ENCODE measurements around the gene SLX4. TPM values are rescaled to one million over a fixed set of nuclear protein-coding genes. Genes with fewer than 3 reads are reported as not detected.

Gene SLX4
- total RNA-seq, 1 experiment from 2014 or later, result 15.5 TPM

GRCh38 chr16:3564889-3565141, 46.6 kb downstream of the SLX4 start:
- POLR2A ChIA-PET, result no interaction called here
- CTCF ChIA-PET, result no interaction called here
- Histone ChIP-seq H3K27me3 (ENCODE audit: control insufficient read depth, insufficient read depth, low read length) (no peaks in the 10 kb centered on the region), H3K4me3 (ENCODE audit: low read depth in 2 of 2, low read length in 2 of 2) (no peak overlapping the region), H3K27ac (ENCODE audit: low read length) (no peak overlapping the region), H3K4me1 (ENCODE audit: control insufficient read depth, insufficient read depth, low read length) (no peaks in the 10 kb centered on the region), H3K9me3 (ENCODE audit: control insufficient read depth, insufficient read depth, low read depth, low read length) (no peaks in the 10 kb centered on the region), H3K36me3 (ENCODE audit: control insufficient read depth, insufficient read depth, low read length) (no peaks in the 10 kb centered on the region)
- ATAC-seq, result no peak
- no TSS peak for BruUV-seq (replicated peaks)
- intact Hi-C loops (cut with micrococcal nuclease; ENCODE audit: unreplicated experiment) (no loop called here), in situ Hi-C loops (cut with HindIII; ENCODE audit: low pct_unique_long_range_greater_than_20kb, low sequenced_read_pairs) (no loop called here)
- DNase-seq (ENCODE audit: low read depth, low spot score), result no peak
- no peak for TF ChIP-seq TCF7L2 (IDR thresholded peaks at IDR 0.05; ENCODE audit: low read depth, low read length)
- TF ChIP-seq POLR2AphosphoS5 (IDR thresholded peaks at IDR 0.05; ENCODE audit: low read depth, low read length), result no peak
- TF ChIP-seq, protein P1, sequence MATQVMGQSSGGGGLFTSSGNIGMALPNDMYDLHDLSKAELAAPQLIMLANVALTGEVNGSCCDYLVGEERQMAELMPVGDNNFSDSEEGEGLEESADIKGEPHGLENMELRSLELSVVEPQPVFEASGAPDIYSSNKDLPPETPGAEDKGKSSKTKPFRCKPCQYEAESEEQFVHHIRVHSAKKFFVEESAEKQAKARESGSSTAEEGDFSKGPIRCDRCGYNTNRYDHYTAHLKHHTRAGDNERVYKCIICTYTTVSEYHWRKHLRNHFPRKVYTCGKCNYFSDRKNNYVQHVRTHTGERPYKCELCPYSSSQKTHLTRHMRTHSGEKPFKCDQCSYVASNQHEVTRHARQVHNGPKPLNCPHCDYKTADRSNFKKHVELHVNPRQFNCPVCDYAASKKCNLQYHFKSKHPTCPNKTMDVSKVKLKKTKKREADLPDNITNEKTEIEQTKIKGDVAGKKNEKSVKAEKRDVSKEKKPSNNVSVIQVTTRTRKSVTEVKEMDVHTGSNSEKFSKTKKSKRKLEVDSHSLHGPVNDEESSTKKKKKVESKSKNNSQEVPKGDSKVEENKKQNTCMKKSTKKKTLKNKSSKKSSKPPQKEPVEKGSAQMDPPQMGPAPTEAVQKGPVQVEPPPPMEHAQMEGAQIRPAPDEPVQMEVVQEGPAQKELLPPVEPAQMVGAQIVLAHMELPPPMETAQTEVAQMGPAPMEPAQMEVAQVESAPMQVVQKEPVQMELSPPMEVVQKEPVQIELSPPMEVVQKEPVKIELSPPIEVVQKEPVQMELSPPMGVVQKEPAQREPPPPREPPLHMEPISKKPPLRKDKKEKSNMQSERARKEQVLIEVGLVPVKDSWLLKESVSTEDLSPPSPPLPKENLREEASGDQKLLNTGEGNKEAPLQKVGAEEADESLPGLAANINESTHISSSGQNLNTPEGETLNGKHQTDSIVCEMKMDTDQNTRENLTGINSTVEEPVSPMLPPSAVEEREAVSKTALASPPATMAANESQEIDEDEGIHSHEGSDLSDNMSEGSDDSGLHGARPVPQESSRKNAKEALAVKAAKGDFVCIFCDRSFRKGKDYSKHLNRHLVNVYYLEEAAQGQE (IDR thresholded peaks at IDR 0.05; ENCODE audit: insufficient read depth in 1 of 2, low read depth in 2 of 2, low read length in 1 of 2), result no peak
- TF ChIP-seq SIN3A (IDR thresholded peaks at IDR 0.05; ENCODE audit: borderline replicate concordance, insufficient read depth, low read depth, low read length), result no peak
- TF ChIP-seq, protein P2, sequence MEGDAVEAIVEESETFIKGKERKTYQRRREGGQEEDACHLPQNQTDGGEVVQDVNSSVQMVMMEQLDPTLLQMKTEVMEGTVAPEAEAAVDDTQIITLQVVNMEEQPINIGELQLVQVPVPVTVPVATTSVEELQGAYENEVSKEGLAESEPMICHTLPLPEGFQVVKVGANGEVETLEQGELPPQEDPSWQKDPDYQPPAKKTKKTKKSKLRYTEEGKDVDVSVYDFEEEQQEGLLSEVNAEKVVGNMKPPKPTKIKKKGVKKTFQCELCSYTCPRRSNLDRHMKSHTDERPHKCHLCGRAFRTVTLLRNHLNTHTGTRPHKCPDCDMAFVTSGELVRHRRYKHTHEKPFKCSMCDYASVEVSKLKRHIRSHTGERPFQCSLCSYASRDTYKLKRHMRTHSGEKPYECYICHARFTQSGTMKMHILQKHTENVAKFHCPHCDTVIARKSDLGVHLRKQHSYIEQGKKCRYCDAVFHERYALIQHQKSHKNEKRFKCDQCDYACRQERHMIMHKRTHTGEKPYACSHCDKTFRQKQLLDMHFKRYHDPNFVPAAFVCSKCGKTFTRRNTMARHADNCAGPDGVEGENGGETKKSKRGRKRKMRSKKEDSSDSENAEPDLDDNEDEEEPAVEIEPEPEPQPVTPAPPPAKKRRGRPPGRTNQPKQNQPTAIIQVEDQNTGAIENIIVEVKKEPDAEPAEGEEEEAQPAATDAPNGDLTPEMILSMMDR (IDR thresholded peaks at IDR 0.05), result no peak

DNA sequence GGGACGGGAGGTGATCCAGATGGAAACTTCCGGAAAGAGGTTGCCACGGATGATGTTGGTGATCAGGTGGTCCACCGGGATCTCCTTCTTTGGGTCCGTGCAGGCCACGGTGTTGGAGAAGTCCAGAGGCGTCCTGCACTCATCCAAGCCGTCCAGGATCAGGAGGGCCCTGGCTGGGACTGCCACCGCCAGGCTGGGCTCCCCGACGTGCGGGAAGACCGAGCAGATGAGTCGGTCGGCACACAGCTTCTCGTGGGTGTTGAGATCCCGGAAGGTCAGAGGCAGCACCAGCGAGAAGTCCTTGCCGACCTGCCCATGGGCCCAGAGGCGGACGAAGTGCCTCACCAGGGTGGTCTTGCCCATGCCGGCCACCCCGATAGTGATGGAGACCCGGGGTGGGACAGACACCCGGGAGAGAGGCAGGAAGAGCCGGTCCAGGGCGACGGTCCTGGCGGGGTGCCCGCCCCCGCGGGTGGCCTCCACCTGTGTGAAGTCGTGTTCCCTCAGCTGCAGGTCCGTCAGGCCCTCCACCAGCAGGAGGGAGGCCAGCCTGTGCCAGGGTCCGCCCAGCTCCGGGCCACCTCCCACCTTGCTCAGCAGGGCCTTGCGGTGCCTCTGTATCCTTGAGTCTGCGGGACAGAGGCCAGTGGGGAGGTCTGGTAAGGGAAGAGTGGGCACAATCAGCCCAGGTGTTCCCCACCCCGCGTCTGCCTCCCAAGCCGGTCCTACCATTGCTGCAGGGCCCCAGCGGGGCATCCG, 47.1 kb downstream of the SLX4 start:
- ATAC-seq (no peak), DNase-seq (ENCODE audit: low read depth, low spot score) (no peak)
- intact Hi-C loops (cut with micrococcal nuclease; ENCODE audit: unreplicated experiment) (no loop called here), in situ Hi-C loops (cut with HindIII; ENCODE audit: low pct_unique_long_range_greater_than_20kb, low sequenced_read_pairs) (no loop called here)
- no TSS peak for BruUV-seq (replicated peaks)
- H3K27ac ChIP-seq (ENCODE audit: low read length), result no peak overlapping the region
- no peaks in the 10 kb centered on the region for H3K27me3 ChIP-seq (ENCODE audit: control insufficient read depth, insufficient read depth, low read length)
- no peaks in the 10 kb centered on the region for H3K4me1 ChIP-seq (ENCODE audit: control insufficient read depth, insufficient read depth, low read length)
- H3K36me3 ChIP-seq (ENCODE audit: control insufficient read depth, insufficient read depth, low read length), result no peaks in the 10 kb centered on the region
- POLR2A ChIA-PET, result no interaction called here
- TF ChIP-seq, protein P1 (IDR thresholded peaks at IDR 0.05; ENCODE audit: insufficient read depth in 1 of 2, low read depth in 2 of 2, low read length in 1 of 2), result no peak
- TF ChIP-seq SIN3A (IDR thresholded peaks at IDR 0.05; ENCODE audit: borderline replicate concordance, insufficient read depth, low read depth, low read length), result no peak
- no peak for TF ChIP-seq POLR2AphosphoS5 (IDR thresholded peaks at IDR 0.05; ENCODE audit: low read depth, low read length)
- TF ChIP-seq, protein P2 (IDR thresholded peaks at IDR 0.05), result no peak
- no peak for TF ChIP-seq TCF7L2 (IDR thresholded peaks at IDR 0.05; ENCODE audit: low read depth, low read length)
- no peak overlapping the region for H3K4me3 ChIP-seq (ENCODE audit: low read depth in 2 of 2, low read length in 2 of 2)
- CTCF ChIA-PET, result no interaction called here
- H3K9me3 ChIP-seq (ENCODE audit: control insufficient read depth, insufficient read depth, low read depth, low read length), result no peaks in the 10 kb centered on the region
